EL (cell line): Measurements from ENCODE around the gene NCKAP1.
"Not testable (repeated sequence)": the region's sequence is repeated elsewhere in the genome, so short reads cannot be mapped to it uniquely, and the experiment has no call there.

Experiments used
- DNase-seq: peaks from one replicate; pipeline ENCODE4 v3.0.0-alpha.2; 2016

The NCKAP1 gene, protein sequence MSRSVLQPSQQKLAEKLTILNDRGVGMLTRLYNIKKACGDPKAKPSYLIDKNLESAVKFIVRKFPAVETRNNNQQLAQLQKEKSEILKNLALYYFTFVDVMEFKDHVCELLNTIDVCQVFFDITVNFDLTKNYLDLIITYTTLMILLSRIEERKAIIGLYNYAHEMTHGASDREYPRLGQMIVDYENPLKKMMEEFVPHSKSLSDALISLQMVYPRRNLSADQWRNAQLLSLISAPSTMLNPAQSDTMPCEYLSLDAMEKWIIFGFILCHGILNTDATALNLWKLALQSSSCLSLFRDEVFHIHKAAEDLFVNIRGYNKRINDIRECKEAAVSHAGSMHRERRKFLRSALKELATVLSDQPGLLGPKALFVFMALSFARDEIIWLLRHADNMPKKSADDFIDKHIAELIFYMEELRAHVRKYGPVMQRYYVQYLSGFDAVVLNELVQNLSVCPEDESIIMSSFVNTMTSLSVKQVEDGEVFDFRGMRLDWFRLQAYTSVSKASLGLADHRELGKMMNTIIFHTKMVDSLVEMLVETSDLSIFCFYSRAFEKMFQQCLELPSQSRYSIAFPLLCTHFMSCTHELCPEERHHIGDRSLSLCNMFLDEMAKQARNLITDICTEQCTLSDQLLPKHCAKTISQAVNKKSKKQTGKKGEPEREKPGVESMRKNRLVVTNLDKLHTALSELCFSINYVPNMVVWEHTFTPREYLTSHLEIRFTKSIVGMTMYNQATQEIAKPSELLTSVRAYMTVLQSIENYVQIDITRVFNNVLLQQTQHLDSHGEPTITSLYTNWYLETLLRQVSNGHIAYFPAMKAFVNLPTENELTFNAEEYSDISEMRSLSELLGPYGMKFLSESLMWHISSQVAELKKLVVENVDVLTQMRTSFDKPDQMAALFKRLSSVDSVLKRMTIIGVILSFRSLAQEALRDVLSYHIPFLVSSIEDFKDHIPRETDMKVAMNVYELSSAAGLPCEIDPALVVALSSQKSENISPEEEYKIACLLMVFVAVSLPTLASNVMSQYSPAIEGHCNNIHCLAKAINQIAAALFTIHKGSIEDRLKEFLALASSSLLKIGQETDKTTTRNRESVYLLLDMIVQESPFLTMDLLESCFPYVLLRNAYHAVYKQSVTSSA

DNA sequence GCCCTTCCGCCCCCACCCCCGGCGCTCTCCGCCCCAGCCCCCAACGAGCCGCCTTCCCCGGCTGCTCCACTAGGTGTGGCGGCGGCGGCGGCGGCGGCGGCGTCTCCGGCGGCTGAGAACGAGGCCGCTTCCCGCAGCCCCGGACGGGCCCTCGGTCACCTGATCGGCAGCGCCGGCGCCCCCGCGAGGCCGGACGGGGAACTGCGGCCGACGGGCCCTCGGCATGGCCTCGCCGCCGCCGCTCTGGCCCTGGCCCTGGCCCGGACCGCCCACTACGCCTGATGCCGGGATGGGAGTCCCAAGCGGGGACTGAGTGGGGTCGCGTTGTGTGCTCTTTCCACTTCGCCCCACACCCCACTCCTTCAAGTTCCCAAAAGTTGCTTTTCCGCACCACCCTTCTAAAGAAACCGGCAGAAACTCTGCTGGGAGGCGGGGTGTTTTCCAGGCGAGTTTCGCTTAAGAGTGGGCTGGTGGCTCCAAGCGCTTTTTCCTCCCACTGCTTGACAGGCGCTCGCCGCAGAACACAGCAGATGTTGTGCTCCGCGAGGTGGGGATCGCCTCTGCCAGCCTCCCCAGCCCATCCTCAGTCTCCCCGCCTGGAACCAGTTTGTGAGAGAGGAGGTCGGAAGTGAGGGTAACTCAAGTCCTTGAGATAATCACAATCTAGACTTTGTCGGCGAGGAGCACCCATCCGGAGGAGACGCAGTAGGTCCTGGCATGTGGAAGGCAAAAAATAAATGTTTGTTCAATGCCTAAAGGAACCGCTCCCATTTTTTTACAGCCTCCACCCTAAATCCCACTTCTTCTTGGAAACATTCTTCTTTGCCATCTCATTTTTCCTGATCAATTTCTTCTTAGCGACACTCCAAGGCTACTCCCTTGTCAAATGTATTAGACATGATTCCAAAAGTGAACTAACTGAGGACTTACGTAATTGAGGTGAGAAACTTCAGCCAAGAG, at the start of gene NCKAP1:
Gene NCKAP1 (minus strand): TSS at position 117 of the 960 bp plus-strand sequence. CDS start 358 bp downstream, outside the sequence.
- DNase-seq = peak; percentile 86

DNA sequence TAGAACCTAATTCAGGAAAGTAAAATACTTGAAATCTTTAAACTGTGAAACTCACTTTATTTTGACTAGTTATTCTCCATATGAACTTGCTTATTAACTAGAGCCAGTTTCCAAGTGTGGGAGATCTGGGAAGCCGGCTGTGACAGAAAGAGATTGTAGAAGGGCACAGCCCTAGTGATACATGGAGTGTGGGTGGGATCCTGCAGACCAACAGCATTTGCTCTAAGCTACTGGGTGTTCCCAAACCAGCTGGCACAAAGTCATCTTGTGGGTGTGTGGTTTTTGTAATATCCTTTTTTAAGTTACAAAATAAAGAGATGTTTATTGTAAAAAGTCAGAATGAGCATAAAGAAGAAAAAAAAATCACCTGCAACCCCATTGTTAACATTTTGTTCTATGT, 43.7 kb upstream of the NCKAP1 start:
- no peak for DNase-seq

DNA sequence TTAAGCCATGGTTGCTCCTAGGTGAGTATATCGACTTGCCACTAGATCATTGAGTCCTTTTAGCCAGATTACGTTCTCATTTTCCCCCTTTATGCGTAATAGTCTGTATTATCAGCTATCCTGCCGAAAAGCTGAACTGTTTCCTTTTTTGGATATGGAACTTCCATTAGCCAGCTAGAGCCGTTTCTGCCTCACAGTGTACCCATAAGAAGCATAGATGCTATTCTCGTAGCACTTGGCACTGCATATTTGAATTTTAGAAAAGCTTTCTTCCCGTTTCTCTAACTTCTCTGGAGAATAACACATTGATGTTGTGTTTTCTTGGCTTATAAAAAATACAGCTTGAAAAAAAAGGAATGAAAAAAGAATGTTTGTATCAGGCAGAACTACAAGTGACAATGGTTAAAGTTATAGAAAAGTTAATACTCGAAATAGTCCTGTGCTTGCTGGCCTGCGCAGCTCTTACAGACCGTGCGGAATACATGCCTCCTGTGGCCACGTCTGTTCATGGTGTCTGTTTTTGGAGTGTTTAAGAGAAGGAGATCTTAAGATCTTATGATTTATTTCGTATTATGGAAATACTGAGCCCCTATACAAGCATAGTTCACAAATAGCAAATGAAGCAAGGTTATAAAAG, 41.0 kb upstream of the NCKAP1 start:
- peak; percentile 15 for DNase-seq

DNA sequence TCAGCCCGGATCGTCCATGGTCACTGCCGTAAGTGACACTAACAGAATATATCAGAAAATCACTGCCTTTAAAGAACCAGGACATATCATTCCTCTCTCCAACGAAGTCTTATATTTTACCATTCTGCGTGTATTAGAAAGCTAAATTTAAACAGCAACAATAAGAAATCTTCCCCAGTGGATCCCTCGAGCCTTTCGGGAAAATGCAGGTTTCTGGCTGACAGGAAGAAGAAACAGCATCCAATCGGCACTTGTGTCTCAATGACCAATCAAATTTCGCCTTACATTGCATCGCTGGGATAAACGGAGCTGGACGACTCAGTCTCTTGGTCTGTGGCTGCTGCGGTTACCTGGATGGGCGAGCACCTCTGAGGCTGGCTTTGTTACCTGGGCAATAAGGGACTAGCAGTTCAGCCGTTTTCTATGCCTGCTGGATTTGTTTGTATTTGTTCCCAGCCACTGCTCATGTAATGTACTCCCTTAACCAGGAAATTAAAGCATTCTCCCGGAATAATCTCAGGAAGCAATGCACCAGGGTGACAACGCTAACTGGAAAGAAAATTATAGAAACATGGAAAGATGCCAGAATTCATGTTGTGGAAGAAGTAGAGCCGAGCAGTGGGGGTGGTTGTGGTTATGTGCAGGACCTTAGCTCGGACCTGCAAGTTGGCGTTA, 40.3 kb upstream of the NCKAP1 start, which contains the start of gene DUSP19:
Gene DUSP19 (plus strand): TSS at position 284 of the 675 bp plus-strand sequence. CDS start 187 bp downstream, at position 471.
- DNase-seq = peak; percentile 93

DNA sequence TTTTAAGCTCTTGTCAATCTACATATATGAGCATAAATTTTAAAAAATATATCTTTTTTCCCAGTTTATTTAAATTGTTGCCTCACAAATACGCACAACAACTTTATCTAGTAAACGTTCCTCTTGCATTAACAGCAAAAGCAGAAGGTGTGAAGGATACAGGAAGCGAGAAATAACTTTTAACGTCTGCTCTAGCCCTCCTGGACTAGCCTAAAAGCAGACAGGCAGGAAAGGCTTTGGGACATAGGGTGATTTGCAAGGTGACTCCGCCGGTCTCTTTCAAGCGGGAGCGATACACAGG, 39.9 kb upstream of the NCKAP1 start:
- no peak for DNase-seq

DNA sequence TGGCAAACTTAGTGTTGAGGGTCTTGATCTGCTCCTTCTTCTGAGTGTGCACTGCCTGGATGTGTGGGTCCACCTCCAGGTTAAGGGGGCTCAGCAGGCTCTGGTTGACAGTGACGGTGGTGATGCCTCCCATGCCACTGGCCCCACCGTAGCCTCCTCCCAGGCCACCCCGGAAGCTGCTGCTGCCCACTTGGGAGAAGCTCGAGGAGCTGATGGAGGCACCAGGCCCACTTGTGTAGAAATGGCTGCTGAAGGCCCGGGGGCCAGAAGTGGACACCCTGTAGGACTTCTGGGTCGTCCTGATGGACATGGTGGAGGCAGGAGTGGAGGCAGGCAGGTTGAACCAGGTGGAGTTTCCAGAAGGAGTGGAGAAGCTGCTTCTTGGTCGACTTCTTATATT, 33.9 kb upstream of the NCKAP1 start:
- no peak for DNase-seq

DNA sequence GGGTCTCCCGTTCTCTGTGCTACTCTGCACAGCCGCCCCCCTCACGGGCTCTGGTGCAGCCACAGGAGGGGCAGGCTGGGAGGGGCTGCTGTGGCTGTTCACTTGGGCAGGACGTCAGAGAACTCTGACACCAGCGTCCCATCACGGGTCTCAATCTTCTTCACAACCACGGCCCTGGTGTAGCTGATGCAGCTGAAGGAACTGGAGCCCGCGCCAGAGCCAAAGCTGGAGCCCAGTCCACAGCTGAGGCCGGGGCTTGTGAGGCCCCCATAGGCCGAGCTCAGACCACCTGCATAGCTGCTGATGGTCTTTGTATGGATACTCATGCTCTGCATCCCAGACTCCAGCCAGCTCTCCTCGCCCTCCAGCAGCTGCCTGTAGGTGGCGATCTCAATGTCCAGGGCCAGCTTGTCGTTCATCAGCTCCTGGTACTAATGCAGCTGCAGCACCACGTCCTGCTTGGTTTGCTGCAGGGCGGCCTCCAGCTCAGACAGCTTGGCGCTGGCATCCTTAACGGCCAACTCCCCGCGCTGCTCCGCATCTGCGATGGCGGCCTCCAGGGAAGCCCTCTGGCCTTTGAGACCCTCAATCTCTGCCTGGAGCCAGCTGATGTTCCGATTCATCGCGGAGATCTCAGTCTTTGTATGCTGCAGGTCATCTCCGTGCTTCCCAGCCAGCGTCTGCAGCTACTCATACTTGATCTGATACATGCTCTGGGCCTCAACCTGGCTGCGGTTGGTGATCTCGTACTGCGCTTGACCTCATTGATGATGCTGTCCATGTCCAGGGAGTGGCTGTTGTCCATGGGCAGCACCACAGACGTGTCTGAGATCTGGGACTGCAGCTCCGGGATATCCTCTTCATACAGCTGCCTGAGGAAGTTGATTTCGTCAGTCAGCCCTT, 32.9 kb upstream of the NCKAP1 start:
- DNase-seq = peak; percentile 45

DNA sequence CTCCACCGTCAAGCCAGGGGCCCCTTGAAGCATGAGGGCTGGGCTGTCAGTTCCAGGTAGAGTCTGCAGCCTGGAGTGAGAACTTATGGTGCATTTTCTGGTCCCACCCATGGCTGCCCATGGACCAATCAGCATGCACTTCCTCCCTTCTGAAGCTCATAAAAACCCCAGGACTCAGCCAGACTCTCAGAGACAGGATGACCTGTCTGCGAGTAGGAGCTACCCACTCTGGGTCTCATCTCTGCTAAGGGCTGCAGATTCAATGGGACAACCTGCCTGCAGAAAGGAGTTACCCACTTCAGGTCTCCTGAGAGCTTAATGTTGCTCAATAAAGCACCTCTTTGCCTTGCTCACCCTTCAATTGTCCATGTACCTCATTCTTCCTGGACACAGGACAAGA, 30.9 kb upstream of the NCKAP1 start:
- DNase-seq = no peak

DNA sequence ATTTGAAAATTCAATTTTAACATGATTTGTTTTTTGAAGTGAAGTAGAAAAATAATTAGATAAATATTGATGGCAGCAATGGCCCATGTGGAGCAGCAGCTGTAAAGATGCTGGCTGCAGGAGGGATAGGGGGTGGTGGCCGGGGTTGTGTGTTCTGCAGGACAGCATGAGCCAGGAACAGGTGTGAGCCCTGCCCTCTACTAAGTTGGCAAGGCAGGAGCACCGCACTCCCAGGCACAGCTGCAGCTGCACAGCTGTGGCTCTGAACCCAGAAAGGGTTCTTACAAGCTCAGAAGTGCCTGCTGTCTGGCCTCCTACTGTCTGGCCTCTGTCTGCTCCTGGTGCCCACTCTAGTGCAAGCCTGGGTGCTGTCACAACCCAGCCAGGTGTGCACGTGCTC, 30.3 kb upstream of the NCKAP1 start:
- DNase-seq = no peak

DNA sequence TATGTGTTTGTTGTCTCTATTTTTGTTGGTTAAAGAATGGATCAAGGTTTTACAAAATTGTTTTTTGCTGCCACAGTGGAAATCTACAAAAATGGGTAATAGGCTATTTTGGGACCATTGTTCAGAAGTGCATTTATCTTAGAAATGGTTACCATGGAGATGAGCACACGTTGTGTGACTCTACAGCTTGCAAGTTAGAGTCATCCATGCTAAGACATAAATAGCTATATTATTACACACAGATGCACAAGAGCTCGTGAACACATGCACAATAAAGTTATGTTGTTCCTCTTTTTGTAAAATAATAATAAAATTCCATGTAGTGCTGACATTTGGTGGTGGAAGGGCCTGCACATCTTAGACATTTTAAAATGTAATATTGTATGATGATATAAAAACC, 24.8 kb upstream of the NCKAP1 start:
- peak; percentile 39 for DNase-seq

DNA sequence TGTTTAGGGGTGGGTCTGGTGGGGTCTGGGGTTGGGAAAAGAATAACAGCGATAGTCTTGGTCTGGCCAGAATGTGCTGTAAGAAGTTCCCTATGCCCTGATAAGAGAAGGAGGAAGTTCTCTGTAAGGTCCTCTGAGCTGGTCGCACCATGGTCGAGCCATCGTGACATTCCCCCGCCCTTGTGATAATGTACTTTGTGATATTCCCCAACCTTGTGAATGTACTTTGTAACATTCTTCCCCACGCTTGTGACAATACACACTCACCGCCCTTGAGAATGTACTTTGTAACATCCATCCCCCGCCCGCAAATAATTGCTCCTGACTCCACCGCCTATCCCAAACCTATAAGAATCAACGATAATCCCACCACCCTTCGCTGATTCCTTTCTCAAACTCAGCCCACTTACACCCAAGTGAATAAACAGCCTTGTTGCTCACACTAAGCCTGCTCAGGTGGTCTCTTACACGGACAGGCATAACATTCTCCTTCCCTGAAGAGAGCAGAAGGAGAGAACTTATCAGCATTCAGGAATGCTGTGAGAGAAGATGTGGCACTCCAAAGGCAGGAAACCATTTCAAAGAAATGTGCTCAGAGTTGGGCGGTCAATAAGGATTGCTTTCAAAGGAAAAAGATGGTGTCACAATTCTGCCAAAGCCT, 22.4 kb upstream of the NCKAP1 start:
- no peak for DNase-seq

DNA sequence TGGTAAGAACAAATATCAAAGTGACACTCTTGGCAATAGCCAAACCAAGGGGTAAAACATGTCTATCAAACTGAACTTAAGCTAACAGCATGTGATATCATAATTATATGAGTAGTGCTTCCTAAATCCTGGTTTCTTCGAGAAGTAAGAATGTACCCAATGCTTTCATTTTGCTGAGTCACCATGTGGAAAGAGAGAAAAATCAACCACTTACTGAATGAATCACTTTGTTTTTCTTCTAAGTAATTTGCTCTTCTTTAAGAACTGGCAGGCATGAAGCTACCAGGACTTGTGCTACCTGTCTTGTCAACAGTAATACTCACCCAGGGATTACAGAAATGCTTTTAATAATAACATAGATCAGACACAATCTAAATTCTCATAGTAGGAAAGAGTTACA, 21.3 kb upstream of the NCKAP1 start:
- DNase-seq = peak; percentile 79

DNA sequence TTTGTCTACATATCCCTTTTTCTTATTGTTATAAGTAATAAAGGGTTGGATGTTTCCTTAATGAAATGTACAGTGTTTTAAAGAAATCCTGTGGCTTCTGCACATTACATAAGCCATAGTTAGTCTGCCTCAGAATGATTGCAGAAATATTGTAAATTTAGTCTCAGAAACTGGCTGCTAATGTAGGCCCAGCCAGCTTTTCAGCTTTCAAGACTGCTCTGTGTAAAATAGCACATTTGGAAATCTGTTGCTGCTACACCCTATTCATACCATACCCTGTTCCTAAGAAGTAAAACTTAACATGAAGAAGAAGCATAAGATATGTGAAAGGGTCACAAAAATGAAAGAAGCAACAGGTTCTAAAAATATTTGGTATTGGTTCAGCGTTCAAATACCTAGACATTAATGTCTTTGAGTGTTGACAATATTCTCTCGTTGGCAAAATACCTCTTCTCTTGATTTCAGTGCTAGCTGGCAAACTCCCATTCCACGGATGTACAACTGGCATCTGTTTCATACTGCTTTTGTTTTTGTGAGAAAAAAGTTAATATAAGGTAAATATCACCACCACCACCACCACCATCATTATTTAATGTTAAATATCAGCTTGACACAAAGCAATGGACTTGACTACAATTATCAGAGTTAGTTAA, 19.2 kb upstream of the NCKAP1 start:
- no peak for DNase-seq

DNA sequence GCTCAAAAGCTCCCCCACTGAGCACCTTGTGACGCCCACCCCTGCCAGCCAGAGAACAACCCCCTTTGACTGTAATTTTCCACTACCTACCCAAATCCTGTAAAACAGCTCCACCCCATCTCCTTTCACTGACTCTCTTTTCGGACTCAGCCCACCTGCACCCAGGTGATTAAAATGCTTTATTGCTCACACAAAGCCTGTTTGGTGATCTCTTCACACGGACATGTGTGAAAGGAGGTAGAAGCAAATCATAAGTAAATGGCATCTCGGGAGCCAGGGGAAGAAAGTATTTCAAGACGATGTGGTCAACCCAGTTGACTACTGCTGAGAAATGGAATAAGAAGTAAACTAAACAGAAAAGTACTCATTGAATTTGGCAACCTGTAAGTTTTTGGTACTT, 11.2 kb upstream of the NCKAP1 start:
- DNase-seq = no peak

DNA sequence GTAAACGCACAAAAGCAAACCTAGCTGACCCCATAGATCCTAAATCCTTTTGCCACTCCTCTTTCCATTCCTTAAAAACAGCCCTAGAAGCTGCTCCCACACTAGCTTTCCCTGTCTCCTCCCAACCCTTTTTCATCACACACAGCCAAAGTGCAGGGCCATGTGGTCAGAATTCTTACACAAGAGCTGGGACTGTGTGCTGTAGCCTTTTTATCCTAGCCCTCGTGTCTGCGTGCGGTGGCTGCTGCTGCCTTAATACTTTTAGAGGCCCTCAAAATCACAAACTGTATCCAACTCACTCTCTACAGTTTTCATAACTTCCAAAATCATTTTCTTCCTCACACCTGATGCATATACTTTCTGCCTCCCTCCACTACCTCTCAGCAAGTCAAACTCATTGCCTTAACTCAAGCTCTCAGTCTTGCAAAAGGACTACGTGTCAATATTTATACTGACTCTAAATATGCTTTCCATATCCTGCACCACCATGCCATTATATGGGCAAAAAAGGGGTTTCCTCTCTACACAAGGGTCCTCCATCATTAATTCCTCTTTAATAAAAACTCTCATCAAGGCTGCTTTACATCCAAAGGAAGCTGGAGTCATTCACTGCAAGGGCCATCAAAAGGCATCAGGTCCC, 9.3 kb upstream of the NCKAP1 start:
- DNase-seq = not testable (repeated sequence)

DNA sequence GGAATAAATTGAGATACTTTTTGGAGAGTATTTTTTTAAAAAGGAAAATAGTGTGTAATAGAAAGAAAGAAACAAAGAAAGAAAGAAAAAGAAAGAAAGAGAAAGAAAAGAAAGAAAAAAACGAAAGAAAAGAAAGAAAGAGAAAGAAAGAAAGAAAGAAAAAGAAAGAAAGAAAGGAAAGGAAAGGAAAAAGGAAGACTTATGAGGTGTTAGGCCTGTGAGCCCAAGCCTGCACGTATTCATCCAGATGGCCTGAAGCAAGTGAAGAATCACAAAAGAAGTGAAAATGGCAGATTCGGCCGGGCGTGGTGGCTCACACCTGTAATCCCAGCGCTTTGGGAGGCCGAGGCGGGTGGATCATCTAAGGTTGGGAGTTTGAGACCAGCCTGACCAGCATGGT, 5.3 kb upstream of the NCKAP1 start:
- DNase-seq = not testable (repeated sequence)

DNA sequence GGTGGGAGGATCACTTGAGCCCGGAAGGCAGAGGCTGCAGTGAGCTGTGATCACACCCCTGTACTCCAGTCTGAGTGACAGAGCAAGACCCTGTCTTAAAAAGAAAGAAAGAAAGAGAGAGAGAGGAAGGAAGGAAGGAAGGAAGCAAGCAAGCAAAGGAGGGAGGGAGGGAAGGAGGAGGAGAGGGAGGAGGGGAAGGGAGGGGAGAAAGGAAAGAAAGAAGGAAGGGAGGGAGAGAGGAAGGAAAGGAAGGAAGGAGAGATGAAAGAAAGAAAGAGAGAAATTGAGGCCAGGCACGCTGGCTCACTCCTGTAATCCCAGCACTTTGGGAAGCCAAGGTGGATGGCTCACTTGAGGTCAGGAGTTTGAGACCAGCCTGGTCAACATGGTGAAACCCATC, 2.3 kb upstream of the NCKAP1 start:
- no peak for DNase-seq

DNA sequence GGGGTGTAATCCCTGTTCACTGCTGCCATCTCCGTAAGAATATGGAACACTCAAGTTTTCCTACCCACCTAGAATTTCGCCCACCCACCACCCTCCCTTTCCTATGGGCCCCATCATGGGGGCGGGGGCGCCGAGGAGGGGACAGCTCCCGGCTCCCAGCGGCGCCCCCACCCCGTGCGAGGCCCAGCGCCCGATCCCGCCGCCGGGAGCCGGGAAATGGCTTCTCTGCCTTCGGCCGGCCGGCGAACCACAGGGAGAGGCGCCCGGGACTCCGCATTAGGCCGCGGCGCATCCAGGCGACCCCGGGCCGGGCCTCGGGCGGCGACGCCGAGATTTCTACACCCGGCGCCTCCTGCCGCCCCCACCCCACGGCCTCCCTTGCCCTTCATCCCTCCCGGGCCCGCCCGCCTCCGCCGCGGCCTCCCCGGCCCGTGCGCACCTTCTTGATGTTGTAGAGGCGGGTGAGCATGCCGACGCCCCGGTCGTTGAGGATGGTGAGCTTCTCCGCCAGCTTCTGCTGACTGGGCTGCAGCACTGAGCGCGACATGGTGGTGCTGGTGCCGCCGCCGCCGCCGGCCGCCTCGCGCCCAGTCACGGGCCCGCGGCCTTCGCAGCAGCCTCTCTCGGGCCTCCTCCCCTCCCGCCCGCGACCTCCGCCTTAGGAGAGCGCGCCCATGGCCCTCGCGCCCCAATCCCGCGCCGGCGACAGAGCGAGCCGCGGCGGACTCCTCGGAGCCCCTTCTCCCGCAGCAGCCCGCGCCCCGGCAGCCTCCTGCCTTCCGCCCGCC, 510 bp downstream of the NCKAP1 start:
- peak; percentile 40 for DNase-seq
